Effector memory CD8-positive, alpha-beta T cell (primary cell): ENCODE results near the gene OR51M1.
"Not testable (repeated sequence)": the region's sequence is repeated elsewhere in the genome, so short reads cannot be mapped to it uniquely, and the experiment has no call there.

Experiments used
- ATAC-seq: fragments of 150-1000 bp; cut with Tn5 transposase; replicated peaks from 2 replicates; pipeline ENCODE4 v1.10.0; 2021; ENCODE audit warnings: mild to moderate bottlenecking, moderate library complexity
- DNase-seq, 3 experiments: peaks; one replicate each; pipeline ENCODE4 v3.0.0; 2021
- H3K27ac Mint-ChIP-seq, 2 donors: one replicate each; pipeline ENCODE4 v1.8.0; 2022; ENCODE audit warnings: mild to moderate bottlenecking in 2 of 2, mixed read lengths in 2 of 2, moderate library complexity in 2 of 2
- H3K27me3 Mint-ChIP-seq, 2 donors: one replicate each; pipeline ENCODE4 v1.8.0; 2022; ENCODE audit warnings: mixed read lengths in 2 of 2
- H3K36me3 Mint-ChIP-seq: one replicate; pipeline ENCODE4 v1.8.0; 2022; ENCODE audit warnings: mild to moderate bottlenecking, moderate library complexity, mixed read lengths; ENCODE audit not compliant: insufficient read depth
- H3K4me1 Mint-ChIP-seq, 2 donors: one replicate each; pipeline ENCODE4 v1.8.0; 2022; ENCODE audit warnings: low read depth in 2 of 2, mixed read lengths in 2 of 2
- H3K4me3 Mint-ChIP-seq, 2 donors: one replicate each; pipeline ENCODE4 v1.8.0; 2022; ENCODE audit warnings: mild to moderate bottlenecking in 2 of 2, mixed read lengths in 2 of 2, moderate library complexity in 2 of 2
- H3K9me3 Mint-ChIP-seq, 2 donors: one replicate each; pipeline ENCODE4 v1.8.0; 2022; ENCODE audit warnings: mixed read lengths in 2 of 2
- total RNA-seq, 9 experiments: gene quantifications; one replicate each; lab custom pipeline; 2026; lab: John Stamatoyannopoulos, UW

The OR51M1 gene
- total RNA-seq: 0 to 0.21 (median 0) reads per million in 9 experiments

- DNase-seq (no peak), ATAC-seq (no peak)
- Mint-ChIP-seq H3K9me3 (no peaks in the 10 kb centered on the region), H3K27ac (no peak within 1 kb of the TSS), H3K4me1 (no peaks in the 10 kb centered on the region), H3K4me3 (no peak within 1 kb of the TSS), H3K36me3 (no peaks in the 10 kb centered on the region), H3K27me3 (peaks cover 0 to 6% of the 10 kb centered on the region in 2 donors)
These were observed at the start of gene OR51M1 for GRCh38 chr11:5383576-5383975. TSS of gene OR51M1 (plus strand) at chr11:5383812. CDS start at chr11:5389399, 5,587 bp downstream.

GRCh38 chr11:5335170-5335569, 48.4 kb upstream of the OR51M1 start:
- no peaks in the 10 kb centered on the region for H3K36me3 Mint-ChIP-seq
- H3K9me3 Mint-ChIP-seq: no peaks in the 10 kb centered on the region
- no peaks in the 10 kb centered on the region for H3K4me1 Mint-ChIP-seq
- ATAC-seq: no peak
- H3K27ac Mint-ChIP-seq: no peak overlapping the region
- H3K27me3 Mint-ChIP-seq: no peaks in the 10 kb centered on the region
- H3K4me3 Mint-ChIP-seq: no peak overlapping the region
- DNase-seq: no peak

- no peaks in the 10 kb centered on the region for H3K4me1 Mint-ChIP-seq
- ATAC-seq (no peak), DNase-seq (no peak)
- H3K9me3 Mint-ChIP-seq: no peaks in the 10 kb centered on the region
- H3K4me3 Mint-ChIP-seq: no peak overlapping the region
- no peak overlapping the region for H3K27ac Mint-ChIP-seq
- no peaks in the 10 kb centered on the region for H3K36me3 Mint-ChIP-seq
- H3K27me3 Mint-ChIP-seq: no peaks in the 10 kb centered on the region
These were observed 47.3 kb upstream of the OR51M1 start for GRCh38 chr11:5336331-5336730.

- not testable (repeated sequence) for H3K9me3 Mint-ChIP-seq, H3K4me1 Mint-ChIP-seq, H3K36me3 Mint-ChIP-seq, DNase-seq, H3K27me3 Mint-ChIP-seq, ATAC-seq, H3K4me3 Mint-ChIP-seq, H3K27ac Mint-ChIP-seq
These were observed 46.4 kb upstream of the OR51M1 start for GRCh38 chr11:5337253-5337652.

GRCh38 chr11:5339771-5340322, 43.8 kb upstream of the OR51M1 start:
- H3K4me3 Mint-ChIP-seq: no peak overlapping the region
- H3K4me1 Mint-ChIP-seq: no peaks in the 10 kb centered on the region
- DNase-seq (no peak), ATAC-seq (no peak)
- no peaks in the 10 kb centered on the region for H3K9me3 Mint-ChIP-seq
- no peak overlapping the region for H3K27ac Mint-ChIP-seq
- no peaks in the 10 kb centered on the region for H3K36me3 Mint-ChIP-seq
- peaks cover 4 to 12% of the 10 kb centered on the region in 2 donors for H3K27me3 Mint-ChIP-seq

- Mint-ChIP-seq H3K9me3 (no peaks in the 10 kb centered on the region), H3K27ac (no peak within 1 kb of the TSS), H3K4me3 (no peak within 1 kb of the TSS)
These were observed 39.9 kb upstream of the OR51M1 start, which contains the start of gene OR51B5 for GRCh38 chr11:5343474-5344335. TSS of gene OR51B5 (minus strand) at chr11:5343524. CDS start at chr11:5343524, 0 bp downstream.

GRCh38 chr11:5345831-5346230, 37.8 kb upstream of the OR51M1 start:
- DNase-seq (no peak), ATAC-seq (no peak)
- Mint-ChIP-seq H3K27me3 (peaks cover 11 to 20% of the 10 kb centered on the region in 2 donors), H3K9me3 (no peaks in the 10 kb centered on the region), H3K36me3 (no peaks in the 10 kb centered on the region), H3K27ac (no peak overlapping the region), H3K4me1 (no peaks in the 10 kb centered on the region), H3K4me3 (no peak overlapping the region)

More at GRCh38 chr11:5343474-5344335, 39.9 kb upstream of the OR51M1 start, which contains the start of gene OR51B5:
- Mint-ChIP-seq H3K4me1 (no peaks in the 10 kb centered on the region), H3K27me3 (peaks cover 11 to 20% of the 10 kb centered on the region in 2 donors), H3K36me3 (no peaks in the 10 kb centered on the region)
- no peak for ATAC-seq
- DNase-seq: no peak

GRCh38 chr11:5348551-5349194, 34.9 kb upstream of the OR51M1 start:
- Mint-ChIP-seq H3K4me3 (no peak overlapping the region), H3K27me3 (peaks cover 7 to 18% of the 10 kb centered on the region in 2 donors), H3K4me1 (no peaks in the 10 kb centered on the region), H3K27ac (no peak overlapping the region), H3K9me3 (peaks cover 3 to 8% of the 10 kb centered on the region in 2 donors), H3K36me3 (no peaks in the 10 kb centered on the region)
- no peak for ATAC-seq
- DNase-seq: no peak

GRCh38 chr11:5349550-5349949, 34.1 kb upstream of the OR51M1 start:
- no peak for DNase-seq
- Mint-ChIP-seq H3K4me3 (no peak overlapping the region), H3K36me3 (no peaks in the 10 kb centered on the region), H3K9me3 (peaks cover 3 to 8% of the 10 kb centered on the region in 2 donors), H3K4me1 (no peaks in the 10 kb centered on the region), H3K27ac (no peak overlapping the region), H3K27me3 (peaks cover 7 to 18% of the 10 kb centered on the region in 2 donors)
- no peak for ATAC-seq

- DNase-seq (no peak), ATAC-seq (no peak)
- H3K4me3 Mint-ChIP-seq: no peak within 1 kb of the TSS
- no peaks in the 10 kb centered on the region for H3K4me1 Mint-ChIP-seq
- H3K9me3 Mint-ChIP-seq: peaks cover 3 to 8% of the 10 kb centered on the region in 2 donors
- H3K36me3 Mint-ChIP-seq: no peaks in the 10 kb centered on the region
- H3K27ac Mint-ChIP-seq: no peak within 1 kb of the TSS
- peaks cover 7 to 18% of the 10 kb centered on the region in 2 donors for H3K27me3 Mint-ChIP-seq
These were observed 32.4 kb upstream of the OR51M1 start, which contains the start of gene OR51B6 for GRCh38 chr11:5351208-5351607. TSS of gene OR51B6 (plus strand) at chr11:5351508. CDS start at chr11:5351508, 0 bp downstream.

GRCh38 chr11:5356031-5356430, 27.6 kb upstream of the OR51M1 start:
- H3K27me3 Mint-ChIP-seq, H3K27ac Mint-ChIP-seq, DNase-seq, H3K9me3 Mint-ChIP-seq, H3K36me3 Mint-ChIP-seq, H3K4me3 Mint-ChIP-seq, ATAC-seq, H3K4me1 Mint-ChIP-seq: not testable (repeated sequence)

GRCh38 chr11:5362017-5362625, 21.5 kb upstream of the OR51M1 start:
- ATAC-seq (no peak), DNase-seq (no peak)
- H3K9me3 Mint-ChIP-seq: peaks cover 0 to 1% of the 10 kb centered on the region in 2 donors
- H3K4me3 Mint-ChIP-seq: no peak overlapping the region
- H3K4me1 Mint-ChIP-seq: no peaks in the 10 kb centered on the region
- no peaks in the 10 kb centered on the region for H3K36me3 Mint-ChIP-seq
- no peak overlapping the region for H3K27ac Mint-ChIP-seq
- peaks cover 0 to 5% of the 10 kb centered on the region in 2 donors for H3K27me3 Mint-ChIP-seq

GRCh38 chr11:5363679-5364078, 19.9 kb upstream of the OR51M1 start:
- Mint-ChIP-seq H3K4me1 (no peaks in the 10 kb centered on the region), H3K36me3 (no peaks in the 10 kb centered on the region), H3K9me3 (peaks cover 0 to 1% of the 10 kb centered on the region in 2 donors), H3K4me3 (no peak overlapping the region), H3K27me3 (peaks cover 0 to 5% of the 10 kb centered on the region in 2 donors), H3K27ac (no peak overlapping the region)
- no peak for ATAC-seq
- DNase-seq: no peak
